Esophagus squamous epithelium (tissue), 4 donors: ENCODE results near the gene COMT.
"Not testable (repeated sequence)": the region's sequence is repeated elsewhere in the genome, so short reads cannot be mapped to it uniquely, and the experiment has no call there.

Source experiments
- CTCF ChIP-seq, 6 experiments: fragments of 450-650 bp in 4 of 6; fragments of 200-600 bp in 2 of 6; sonication (generic) in 2 of 6; IDR thresholded peaks; one replicate each; pipeline ENCODE4 v1.5.1; 2016 to 2019; ENCODE audit warnings: antibody characterized with exemption in 6 of 6, mild to moderate bottlenecking in 4 of 6, moderate library complexity in 4 of 6
- POLR2A ChIP-seq, 4 donors: fragments of 450-650 bp; IDR thresholded peaks; one replicate each; pipeline ENCODE4 v1.6.1; 2017; ENCODE audit warnings: antibody characterized with exemption in 4 of 4, mild to moderate bottlenecking in 4 of 4, moderate library complexity in 3 of 4

- TF ChIP-seq CTCF, POLR2A (IDR thresholded peaks at IDR 0.05): not testable (repeated sequence)
These were observed 33.7 kb upstream of the COMT start for GRCh38 chr22:19907902-19908301.
